Tibial nerve (tissue), 4 donors: ENCODE data around the gene EXOC4.

Source experiments
- CTCF ChIP-seq, 5 experiments: fragments of 200-600 bp in 3 of 5; fragments of 450-650 bp in 2 of 5; sonication (generic) in 3 of 5; IDR thresholded peaks; one replicate each; pipeline ENCODE4 v1.5.1; 2016 to 2019; ENCODE audit warnings: antibody characterized with exemption in 5 of 5, mild to moderate bottlenecking in 3 of 5, moderate library complexity in 2 of 5
- EP300 ChIP-seq, 2 donors: sonication (generic); formaldehyde crosslinking; IDR thresholded peaks; one replicate each; pipeline ENCODE4 v1.6.1; 2017; ENCODE audit warnings: antibody characterized with exemption in 2 of 2, mild to moderate bottlenecking in 1 of 2

GRCh38 chr7:133839121-133839520 lies 586.2 kb downstream of the EXOC4 start:
- TF ChIP-seq CTCF (IDR thresholded peaks at IDR 0.05) = no peak
- no peak for TF ChIP-seq EP300 (IDR thresholded peaks at IDR 0.05)
